NCI-H1930 (cell line): ENCODE measurements around the gene LCMT2.

Source experiments
- DNase-seq, 2 experiments: peaks; one replicate each; lab custom pipeline; 2025; lab: John Stamatoyannopoulos, UW

LCMT2 gene

DNA sequence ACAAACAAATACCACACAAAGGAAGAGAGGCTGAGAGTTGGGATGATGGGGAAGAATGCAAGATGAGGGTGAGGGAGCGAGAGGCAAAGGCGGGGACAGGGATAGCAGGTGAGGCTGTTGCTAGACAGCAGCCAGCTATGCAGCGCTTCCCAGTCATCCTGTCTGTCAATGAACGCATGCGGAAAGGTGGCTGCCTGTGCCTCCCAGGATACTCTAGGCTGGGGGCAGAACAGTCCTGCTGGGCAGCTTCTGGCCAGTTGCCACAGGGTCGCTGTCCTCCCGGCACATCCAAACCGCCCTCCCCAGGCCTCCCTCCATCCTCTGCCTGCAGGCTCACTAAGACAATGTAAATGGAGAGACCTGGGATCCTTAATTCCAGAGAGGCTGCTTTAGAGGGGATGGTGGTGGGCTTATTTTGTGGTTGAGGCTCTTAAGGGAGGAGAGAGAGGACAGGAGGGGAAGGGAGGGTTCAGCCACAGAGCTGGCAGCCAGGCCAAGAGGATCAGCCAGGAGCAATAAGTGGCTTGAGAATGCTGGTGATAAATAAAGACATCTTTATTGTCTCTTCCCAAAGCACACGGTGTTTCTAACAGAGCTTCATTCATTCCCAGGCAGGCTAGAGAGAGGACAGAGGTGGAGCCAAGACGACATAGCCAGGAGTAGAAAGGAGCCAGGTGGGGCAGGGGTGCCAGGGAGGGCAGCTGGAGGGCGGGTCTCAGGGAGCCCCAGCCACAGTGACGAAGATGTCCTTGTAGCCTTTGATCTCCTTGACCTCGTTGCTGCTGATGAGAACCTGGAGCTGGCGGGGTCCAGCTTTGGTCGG is 54.4 kb downstream of the LCMT2 start:
- DNase-seq: no peak

DNA sequence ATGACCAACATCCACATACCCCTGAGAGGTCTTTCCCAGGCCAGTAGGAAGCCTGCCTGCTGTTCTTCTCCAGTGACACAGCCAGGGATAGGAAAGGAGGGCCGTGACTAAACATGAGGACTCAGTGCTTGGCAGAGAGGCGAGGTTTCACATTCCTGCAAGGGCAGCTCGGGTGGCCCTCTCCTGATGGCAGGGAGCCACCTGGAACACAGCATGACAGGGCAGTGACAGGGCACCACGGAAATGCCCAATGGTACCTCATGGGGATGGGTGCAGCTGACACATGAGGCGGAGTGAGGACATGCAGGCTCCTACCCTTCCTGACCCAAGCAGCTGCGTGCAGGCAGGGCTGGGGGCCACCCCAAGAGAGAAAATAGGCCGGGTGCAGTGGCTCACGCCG is 56.2 kb downstream of the LCMT2 start:
- DNase-seq: no peak
